Kidney (tissue), 14 donors: ENCODE data around the gene C2CD2. TPM values are rescaled to one million over a fixed set of nuclear protein-coding genes. Genes with fewer than 3 reads are reported as not detected.

Experiments
- DNase-seq, 5 donors: peaks; one replicate each; pipeline ENCODE4 v3.0.0-alpha.2; 2013 to 2020
- FAIRE-seq: peaks from 2 replicates; lab custom pipeline; 2012; peaks lifted over from hg19 to GRCh38; lab: Jason Lieb, UNC
- H3K27ac ChIP-seq, 2 donors: one replicate each; pipeline ENCODE4 v1.7.0; 2013; ENCODE audit warnings: low read depth in 2 of 2, low read length in 2 of 2, inconsistent platforms in 1 of 2
- H3K27me3 ChIP-seq: one replicate; pipeline ENCODE4 v1.7.1; 2013; ENCODE audit warnings: low read length, inconsistent platforms; ENCODE audit not compliant: control insufficient read depth, insufficient read depth
- H3K36me3 ChIP-seq, 3 donors: one replicate each; pipeline versions ENCODE4 v1.7.0 to v1.7.1; 2013; ENCODE audit warnings: low read length in 3 of 3, control low read depth in 1 of 3, inconsistent platforms in 1 of 3; ENCODE audit not compliant: insufficient read depth in 3 of 3, control insufficient read depth in 2 of 3
- H3K4me1 ChIP-seq, 3 donors: one replicate each; pipeline versions ENCODE4 v1.7.0 to v1.7.1; 2013; ENCODE audit warnings: low read length in 3 of 3, inconsistent platforms in 1 of 3, low read depth in 1 of 3; ENCODE audit not compliant: control insufficient read depth in 2 of 3, insufficient read depth in 2 of 3
- H3K4me3 ChIP-seq, 3 donors: one replicate each; pipeline versions ENCODE4 v1.7.0 to v1.8.1; 2013; ENCODE audit warnings: low read length in 3 of 3, control low read depth in 1 of 3, inconsistent platforms in 1 of 3
- H3K9ac ChIP-seq, 3 donors: one replicate each; pipeline versions ENCODE4 v1.7.0 to v1.7.1; 2013; ENCODE audit warnings: low read length in 3 of 3, control low read depth in 1 of 3, inconsistent platforms in 1 of 3
- H3K9me3 ChIP-seq, 3 donors: one replicate each; pipeline versions ENCODE4 v1.7.0 to v1.7.1; 2013; ENCODE audit warnings: low read length in 3 of 3, control low read depth in 1 of 3, inconsistent platforms in 1 of 3; ENCODE audit not compliant: control insufficient read depth in 2 of 3, insufficient read depth in 1 of 3
- CTCF ChIP-seq: IDR thresholded peaks from 3 replicates; pipeline ENCODE4 v1.5.1; 2012; ENCODE audit warnings: mild to moderate bottlenecking, moderate library complexity, borderline replicate concordance; ENCODE audit not compliant: insufficient read depth; ENCODE audit errors: extremely low read depth
- intact Hi-C: fragments of 100-400 bp; cut with DNase I; formaldehyde crosslinking; loops from one replicate; pipeline ENCODE4 v1.11.1; 2022
- polyA plus RNA-seq: library from polyadenylated mRNA; stranded (reverse); fragments of 350-450 nt; fragmentation: Illumina TruSeq; extraction: RNeasy Lipid Tissue Mini Kit (QIAGEN cat#74804); gene quantifications from one replicate; pipeline ENCODE4 v1.2.3, GENCODE V29; 2014; ENCODE audit warnings: low read depth, low replicate concordance; ENCODE audit not compliant: insufficient read depth
- total RNA-seq: library from RNA; stranded (reverse); fragmentation: NEBNext Ultra II Directional; extraction: Animal tissue kit (Norgen Biotek cat#: 25700); gene quantifications from one replicate; pipeline ENCODE4 v1.2.1, GENCODE V29; 2021
- donor health status: control.
- donor health status: control.
- donor health status: control.
- donor health status: control.
- donor health status: control.
- donor health status: DM: yes; HTN: yes; CAD: no.
- donor health status: Normal renal cell carcinoma (clear cell type).

The C2CD2 gene
- total and polyA plus RNA-seq, 2 donors from 2014 or later, result 7.6 to 25.6 TPM

- no peak overlapping the region for H3K9ac ChIP-seq
- H3K36me3 ChIP-seq, result no peaks in the 10 kb centered on the region
- H3K27ac ChIP-seq, result no peak overlapping the region
- TF ChIP-seq CTCF, result no peak
- H3K4me1 ChIP-seq, result peaks cover 0 to 30% (median 12%) of the 10 kb centered on the region in 3 donors
- DNase-seq (no peak), FAIRE-seq (no peak)
- no peaks in the 10 kb centered on the region for H3K9me3 ChIP-seq
- H3K27me3 ChIP-seq, result no peaks in the 10 kb centered on the region
- intact Hi-C loops, result no loop called here
- H3K4me3 ChIP-seq, result no peak overlapping the region
Observed at GRCh38 chr21:41929248-41929647, 24.6 kb downstream of the C2CD2 start.

- H3K36me3 ChIP-seq, result no peaks in the 10 kb centered on the region
- peaks cover 0 to 34% (median 12%) of the 10 kb centered on the region in 3 donors for H3K4me1 ChIP-seq
- TF ChIP-seq CTCF, result no peak
- DNase-seq (no peak), FAIRE-seq (no peak)
- H3K27me3 ChIP-seq, result no peaks in the 10 kb centered on the region
- H3K27ac ChIP-seq, result no peak overlapping the region
- intact Hi-C loops, result no loop called here
- no peak overlapping the region for H3K4me3 ChIP-seq
- no peak overlapping the region for H3K9ac ChIP-seq
- H3K9me3 ChIP-seq, result no peaks in the 10 kb centered on the region
Observed at GRCh38 chr21:41928621-41929220, 25.1 kb downstream of the C2CD2 start.

- intact Hi-C loops, result no loop called here
- Histone ChIP-seq H3K36me3 (no peaks in the 10 kb centered on the region), H3K27me3 (no peaks in the 10 kb centered on the region), H3K9me3 (no peaks in the 10 kb centered on the region), H3K4me3 (no peak overlapping the region), H3K4me1 (peaks cover 0 to 30% (median 12%) of the 10 kb centered on the region in 3 donors), H3K9ac (no peak overlapping the region), H3K27ac (peak overlapping the region; percentile 13 to 16)
- DNase-seq (no peak), FAIRE-seq (no peak)
- TF ChIP-seq CTCF, result no peak
Observed at GRCh38 chr21:41927727-41928409, 25.9 kb downstream of the C2CD2 start.
